ENCODE measurements around the gene CDC14A. TPM values are rescaled to one million over a fixed set of nuclear protein-coding genes. Genes with fewer than 3 reads are reported as not detected.

Gene CDC14A
- polyA plus RNA-seq, 1 donor from 2014 or later: 2.7 TPM

DNA sequence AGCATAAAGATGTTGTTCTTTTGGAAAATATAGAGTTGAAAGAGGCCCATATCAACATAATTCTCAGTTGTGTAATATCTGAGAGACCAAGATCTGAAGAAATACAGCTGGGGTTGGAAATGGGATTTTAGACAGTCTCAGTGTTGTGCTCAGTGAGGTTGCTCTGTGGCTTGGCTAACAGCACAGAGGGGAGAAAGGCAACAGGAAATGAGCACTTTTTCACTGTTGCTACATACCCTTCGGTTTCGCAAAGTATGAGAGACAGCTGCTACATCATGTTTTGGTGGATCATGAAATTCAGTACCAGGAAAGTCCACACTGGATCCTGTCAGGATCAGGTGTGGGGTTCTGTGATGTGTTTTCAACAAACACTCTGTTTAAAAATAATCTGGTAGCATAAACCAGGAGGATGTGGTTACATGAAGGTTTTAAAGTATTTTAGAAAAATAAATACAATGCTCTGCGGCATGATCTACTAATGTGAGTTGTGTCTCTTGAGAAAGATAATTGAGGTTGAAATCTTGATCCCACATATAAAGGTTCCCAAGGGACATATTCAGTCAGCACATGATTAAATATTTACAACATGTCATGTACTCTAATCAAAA is 178.7 kb downstream of the CDC14A start:
- Histone ChIP-seq H3K4me3 (ENCODE audit: low read length) (no peak overlapping the region), H3F3A (ENCODE audit: insufficient read depth, low read length, poor library complexity, severe bottlenecking) (no peaks in the 10 kb centered on the region), H3K36me3 (ENCODE audit: insufficient read depth, low read length) (no peaks in the 10 kb centered on the region), H3K4me2 (ENCODE audit: low read length) (no peak overlapping the region), H3K79me2 (replicated peaks; ENCODE audit: insufficient read depth, low read length) (no peaks in the 10 kb centered on the region), H2AFZ (ENCODE audit: low read depth, low read length) (no peak overlapping the region), H4K20me1 (ENCODE audit: insufficient read depth) (no peaks in the 10 kb centered on the region), H3K27ac (ENCODE audit: low read length) (no peak overlapping the region), H3K27me3 (ENCODE audit: insufficient read depth, low read depth, low read length) (no peaks in the 10 kb centered on the region), H3K9me2 (ENCODE audit: insufficient read depth, low read length) (no peaks in the 10 kb centered on the region), H3K9me3 (ENCODE audit: low read length) (no peaks in the 10 kb centered on the region), H3K9ac (ENCODE audit: low read length) (no peak overlapping the region)
- TF ChIP-seq EZH2 (IDR thresholded peaks at IDR 0.05; ENCODE audit: borderline replicate concordance, insufficient read depth, low read length, poor library complexity, severe bottlenecking) (no peak), RAD21 (conservative IDR thresholded peaks at IDR 0.05) (no peak)

DNA sequence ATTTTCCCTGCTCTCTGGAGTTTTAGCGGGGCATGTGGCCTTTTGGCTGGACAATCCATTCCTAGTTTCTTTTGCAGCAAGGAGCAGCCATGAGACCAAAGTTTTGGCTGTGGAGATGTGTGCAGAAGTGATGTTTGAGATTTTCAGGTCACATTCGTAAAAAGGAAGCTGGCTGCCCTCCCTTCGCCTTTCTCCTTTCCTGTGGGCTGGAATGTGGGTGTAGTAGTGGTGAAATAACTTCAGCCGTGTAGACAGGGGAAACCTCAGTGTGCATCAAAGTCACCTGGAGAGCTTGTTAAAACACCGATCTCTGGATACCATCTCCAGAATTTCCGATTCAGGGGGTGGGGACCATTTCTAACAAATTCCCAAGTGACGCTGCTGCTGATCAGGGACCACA is 180.3 kb downstream of the CDC14A start:
- H3K27ac ChIP-seq (ENCODE audit: low read length): no peak overlapping the region
- no peaks in the 10 kb centered on the region for H4K20me1 ChIP-seq (ENCODE audit: insufficient read depth)
- H3K9me2 ChIP-seq (ENCODE audit: insufficient read depth, low read length): no peaks in the 10 kb centered on the region
- no peaks in the 10 kb centered on the region for H3K79me2 ChIP-seq (replicated peaks; ENCODE audit: insufficient read depth, low read length)
- no peaks in the 10 kb centered on the region for H3K9me3 ChIP-seq (ENCODE audit: low read length)
- no peak overlapping the region for H3K9ac ChIP-seq (ENCODE audit: low read length)
- H2AFZ ChIP-seq (ENCODE audit: low read depth, low read length): no peak overlapping the region
- H3K4me3 ChIP-seq (ENCODE audit: low read length): no peak overlapping the region
- H3K27me3 ChIP-seq (ENCODE audit: insufficient read depth, low read depth, low read length): peaks cover 4% of the 10 kb centered on the region
- H3F3A ChIP-seq (ENCODE audit: insufficient read depth, low read length, poor library complexity, severe bottlenecking): no peaks in the 10 kb centered on the region
- no peaks in the 10 kb centered on the region for H3K36me3 ChIP-seq (ENCODE audit: insufficient read depth, low read length)
- TF ChIP-seq RAD21 (conservative IDR thresholded peaks at IDR 0.05) (no peak), POLR2AphosphoS5 (IDR thresholded peaks at IDR 0.05) (no peak), EP300 (conservative IDR thresholded peaks at IDR 0.05; ENCODE audit: poor library complexity, severe bottlenecking) (no peak), EZH2 (IDR thresholded peaks at IDR 0.05; ENCODE audit: borderline replicate concordance, insufficient read depth, low read length, poor library complexity, severe bottlenecking) (no peak), MXI1 (conservative IDR thresholded peaks at IDR 0.05; ENCODE audit: poor library complexity, severe bottlenecking) (no peak), TAF1 (IDR thresholded peaks at IDR 0.05; ENCODE audit: low read depth) (no peak), SMC3 (conservative IDR thresholded peaks at IDR 0.05; ENCODE audit: poor library complexity) (no peak)
- TF ChIP-seq, protein P1, sequence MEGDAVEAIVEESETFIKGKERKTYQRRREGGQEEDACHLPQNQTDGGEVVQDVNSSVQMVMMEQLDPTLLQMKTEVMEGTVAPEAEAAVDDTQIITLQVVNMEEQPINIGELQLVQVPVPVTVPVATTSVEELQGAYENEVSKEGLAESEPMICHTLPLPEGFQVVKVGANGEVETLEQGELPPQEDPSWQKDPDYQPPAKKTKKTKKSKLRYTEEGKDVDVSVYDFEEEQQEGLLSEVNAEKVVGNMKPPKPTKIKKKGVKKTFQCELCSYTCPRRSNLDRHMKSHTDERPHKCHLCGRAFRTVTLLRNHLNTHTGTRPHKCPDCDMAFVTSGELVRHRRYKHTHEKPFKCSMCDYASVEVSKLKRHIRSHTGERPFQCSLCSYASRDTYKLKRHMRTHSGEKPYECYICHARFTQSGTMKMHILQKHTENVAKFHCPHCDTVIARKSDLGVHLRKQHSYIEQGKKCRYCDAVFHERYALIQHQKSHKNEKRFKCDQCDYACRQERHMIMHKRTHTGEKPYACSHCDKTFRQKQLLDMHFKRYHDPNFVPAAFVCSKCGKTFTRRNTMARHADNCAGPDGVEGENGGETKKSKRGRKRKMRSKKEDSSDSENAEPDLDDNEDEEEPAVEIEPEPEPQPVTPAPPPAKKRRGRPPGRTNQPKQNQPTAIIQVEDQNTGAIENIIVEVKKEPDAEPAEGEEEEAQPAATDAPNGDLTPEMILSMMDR (IDR thresholded peaks at IDR 0.05; ENCODE audit: poor library complexity, severe bottlenecking): no peak
- TF ChIP-seq, protein P2, sequence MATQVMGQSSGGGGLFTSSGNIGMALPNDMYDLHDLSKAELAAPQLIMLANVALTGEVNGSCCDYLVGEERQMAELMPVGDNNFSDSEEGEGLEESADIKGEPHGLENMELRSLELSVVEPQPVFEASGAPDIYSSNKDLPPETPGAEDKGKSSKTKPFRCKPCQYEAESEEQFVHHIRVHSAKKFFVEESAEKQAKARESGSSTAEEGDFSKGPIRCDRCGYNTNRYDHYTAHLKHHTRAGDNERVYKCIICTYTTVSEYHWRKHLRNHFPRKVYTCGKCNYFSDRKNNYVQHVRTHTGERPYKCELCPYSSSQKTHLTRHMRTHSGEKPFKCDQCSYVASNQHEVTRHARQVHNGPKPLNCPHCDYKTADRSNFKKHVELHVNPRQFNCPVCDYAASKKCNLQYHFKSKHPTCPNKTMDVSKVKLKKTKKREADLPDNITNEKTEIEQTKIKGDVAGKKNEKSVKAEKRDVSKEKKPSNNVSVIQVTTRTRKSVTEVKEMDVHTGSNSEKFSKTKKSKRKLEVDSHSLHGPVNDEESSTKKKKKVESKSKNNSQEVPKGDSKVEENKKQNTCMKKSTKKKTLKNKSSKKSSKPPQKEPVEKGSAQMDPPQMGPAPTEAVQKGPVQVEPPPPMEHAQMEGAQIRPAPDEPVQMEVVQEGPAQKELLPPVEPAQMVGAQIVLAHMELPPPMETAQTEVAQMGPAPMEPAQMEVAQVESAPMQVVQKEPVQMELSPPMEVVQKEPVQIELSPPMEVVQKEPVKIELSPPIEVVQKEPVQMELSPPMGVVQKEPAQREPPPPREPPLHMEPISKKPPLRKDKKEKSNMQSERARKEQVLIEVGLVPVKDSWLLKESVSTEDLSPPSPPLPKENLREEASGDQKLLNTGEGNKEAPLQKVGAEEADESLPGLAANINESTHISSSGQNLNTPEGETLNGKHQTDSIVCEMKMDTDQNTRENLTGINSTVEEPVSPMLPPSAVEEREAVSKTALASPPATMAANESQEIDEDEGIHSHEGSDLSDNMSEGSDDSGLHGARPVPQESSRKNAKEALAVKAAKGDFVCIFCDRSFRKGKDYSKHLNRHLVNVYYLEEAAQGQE (IDR thresholded peaks at IDR 0.05; ENCODE audit: borderline replicate concordance): no peak
- no peak overlapping the region for H3K4me2 ChIP-seq (ENCODE audit: low read length)
